ENCODE data around the gene KLF1. TPM values are rescaled to one million over a fixed set of nuclear protein-coding genes. Genes with fewer than 3 reads are reported as not detected.
"Not testable (repeated sequence)": the region's sequence is repeated elsewhere in the genome, so short reads cannot be mapped to it uniquely, and the experiment has no call there.

KLF1 gene
- total RNA-seq, 1 donor from 2014 or later = 1.6 TPM

DNA sequence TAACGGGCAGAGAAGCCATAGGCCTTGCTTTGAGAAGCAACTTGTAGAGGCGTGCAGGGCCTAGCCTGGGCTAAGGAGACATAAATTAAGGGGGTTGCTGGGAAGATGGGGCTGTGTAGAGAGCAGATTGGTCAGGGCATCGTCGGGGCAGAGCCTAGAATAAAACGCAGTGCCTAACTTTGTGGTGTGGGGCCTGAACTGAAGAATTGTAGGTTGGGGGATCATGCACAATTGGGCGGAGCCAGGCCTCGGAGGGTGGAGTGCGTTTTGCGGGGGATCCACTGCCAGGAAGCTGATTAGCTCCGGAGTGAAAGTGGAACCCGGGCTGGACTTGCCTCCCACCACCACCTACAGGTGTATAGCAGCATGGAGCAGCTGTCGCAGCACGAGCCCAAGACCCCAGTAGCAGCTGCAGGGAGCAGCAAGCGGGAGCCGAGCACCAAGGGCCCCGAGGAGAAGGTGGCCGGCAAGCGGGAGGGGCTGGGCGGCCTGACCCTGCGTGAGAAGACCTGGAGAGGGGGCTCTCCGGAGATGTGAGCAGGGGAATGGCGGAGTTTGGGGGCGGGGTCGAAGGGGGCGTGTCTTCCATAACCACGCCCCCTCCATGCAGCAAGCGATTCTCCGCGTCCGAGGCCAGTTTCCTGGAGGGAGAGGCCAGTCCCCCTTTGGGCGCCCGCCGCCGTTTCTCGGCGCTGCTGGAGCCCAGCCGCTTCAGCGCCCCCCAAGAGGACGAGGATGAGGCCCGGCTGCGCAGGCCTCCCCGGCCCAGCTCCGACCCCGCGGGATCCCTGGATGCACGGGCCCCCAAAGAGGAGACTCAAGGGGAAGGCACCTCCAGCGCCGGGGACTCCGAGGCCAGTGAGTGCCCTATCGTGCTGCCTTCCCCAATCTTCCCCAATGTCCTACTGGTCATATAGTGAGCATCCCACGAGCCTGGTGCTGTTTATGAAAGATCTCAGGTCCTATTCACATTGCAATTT lies 19.6 kb downstream of the KLF1 start:
- DNase-seq = peak; percentile 85

DNA sequence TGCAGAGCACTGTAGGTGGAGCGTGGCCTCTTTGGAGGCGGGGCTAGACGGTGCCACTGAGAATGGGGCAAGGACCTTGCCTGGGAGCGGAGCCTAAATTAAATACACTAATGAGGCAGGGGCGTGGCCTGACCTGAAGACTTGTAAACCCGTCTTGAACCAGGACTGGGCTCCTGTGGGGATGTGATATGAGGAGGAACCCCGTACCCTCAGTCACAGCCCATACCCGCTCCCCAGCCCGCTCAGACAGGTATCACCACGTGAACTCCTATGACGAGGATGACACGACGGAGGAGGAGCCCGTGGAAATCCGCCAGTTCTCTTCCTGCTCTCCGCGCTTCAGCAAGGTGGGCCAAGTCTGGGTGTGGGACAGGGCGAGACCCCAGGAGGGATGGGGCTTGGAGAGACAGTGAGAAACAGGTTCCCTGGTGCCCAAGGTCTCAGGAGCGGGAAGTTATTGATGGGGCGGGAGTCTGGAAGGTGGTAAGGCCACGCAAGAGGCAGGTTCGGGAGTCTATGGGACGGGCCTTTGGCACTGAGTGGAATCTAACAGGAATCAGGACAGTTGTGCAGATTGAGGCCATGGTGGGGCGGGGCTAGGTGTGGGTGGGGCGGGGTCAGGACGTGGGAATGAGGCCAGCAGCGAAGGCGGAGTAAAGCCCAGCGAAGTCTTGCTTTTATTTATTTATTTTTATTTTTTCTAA lies 20.4 kb downstream of the KLF1 start:
- DNase-seq = no peak

DNA sequence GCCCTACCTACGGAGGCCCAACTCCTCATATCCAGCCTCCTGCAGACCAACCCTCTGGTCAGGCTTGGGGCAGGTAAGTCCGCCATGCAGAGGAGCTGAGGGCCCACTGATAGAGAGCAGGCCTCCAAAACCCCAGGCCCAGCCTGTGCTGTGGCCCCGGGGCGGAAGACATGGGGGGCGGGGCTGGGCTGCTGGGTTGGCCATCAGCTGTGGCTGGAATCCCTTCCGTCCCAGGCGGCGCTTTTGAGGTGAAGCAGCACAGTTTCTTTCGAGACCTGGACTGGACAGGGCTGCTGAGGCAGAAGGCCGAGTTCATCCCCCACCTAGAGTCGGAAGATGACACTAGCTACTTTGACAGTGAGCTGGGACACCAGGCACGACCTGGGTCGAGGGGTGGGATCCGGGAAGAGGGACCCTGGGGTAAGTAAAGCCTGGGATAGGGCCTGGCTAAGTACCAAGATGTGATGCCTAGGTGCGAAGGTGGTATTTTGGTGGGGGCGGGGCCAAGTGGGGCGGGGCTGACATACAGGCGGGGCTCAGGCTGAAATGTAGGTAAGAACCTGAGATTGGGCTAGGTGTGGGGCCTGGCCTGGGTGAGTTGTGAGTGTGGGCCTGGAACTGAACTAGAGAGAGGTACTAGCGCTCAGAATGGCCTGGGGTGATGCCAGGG lies 21.1 kb downstream of the KLF1 start:
- no peak for DNase-seq

DNA sequence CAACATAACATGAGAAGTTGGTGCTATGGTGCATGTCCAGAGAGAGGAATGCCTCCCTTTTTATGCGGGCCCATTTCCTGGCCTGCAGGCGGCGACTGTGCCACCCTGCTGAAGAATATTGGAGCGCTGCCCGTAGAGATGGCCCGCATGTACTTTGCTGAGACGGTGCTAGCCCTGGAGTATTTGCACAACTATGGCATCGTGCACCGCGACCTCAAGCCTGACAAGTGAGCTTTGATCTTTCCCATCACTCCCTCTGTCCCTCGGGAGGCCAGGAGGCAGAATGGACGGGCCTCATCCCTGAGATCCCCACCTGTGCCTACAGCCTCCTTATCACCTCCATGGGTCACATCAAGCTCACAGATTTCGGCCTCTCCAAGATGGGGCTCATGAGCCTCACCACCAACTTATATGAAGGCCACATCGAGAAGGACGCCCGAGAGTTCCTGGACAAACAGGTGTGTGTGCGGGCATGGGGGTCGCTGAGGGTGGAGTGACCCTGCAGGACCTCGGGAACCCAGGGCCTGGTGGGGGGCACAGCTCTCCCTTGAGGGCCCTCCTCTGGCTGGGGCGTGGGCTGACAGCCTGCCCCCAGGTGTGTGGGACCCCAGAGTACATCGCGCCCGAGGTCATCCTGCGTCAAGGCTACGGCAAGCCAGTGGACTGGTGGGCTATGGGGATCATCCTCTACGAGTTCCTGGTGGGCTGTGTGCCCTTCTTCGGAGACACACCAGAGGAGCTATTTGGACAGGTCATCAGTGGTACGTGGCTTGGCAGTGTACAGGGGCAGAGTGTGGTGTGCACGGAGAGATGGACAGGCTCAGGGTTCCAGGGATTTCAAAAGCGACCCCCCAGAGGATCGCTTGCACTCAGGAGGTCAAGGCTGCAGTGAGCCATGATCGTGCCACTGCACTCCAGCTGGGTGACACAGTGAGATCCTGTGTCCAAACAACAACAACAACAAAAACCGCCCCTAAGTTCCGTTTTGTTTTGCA lies 22.0 kb downstream of the KLF1 start:
- DNase-seq = no peak

DNA sequence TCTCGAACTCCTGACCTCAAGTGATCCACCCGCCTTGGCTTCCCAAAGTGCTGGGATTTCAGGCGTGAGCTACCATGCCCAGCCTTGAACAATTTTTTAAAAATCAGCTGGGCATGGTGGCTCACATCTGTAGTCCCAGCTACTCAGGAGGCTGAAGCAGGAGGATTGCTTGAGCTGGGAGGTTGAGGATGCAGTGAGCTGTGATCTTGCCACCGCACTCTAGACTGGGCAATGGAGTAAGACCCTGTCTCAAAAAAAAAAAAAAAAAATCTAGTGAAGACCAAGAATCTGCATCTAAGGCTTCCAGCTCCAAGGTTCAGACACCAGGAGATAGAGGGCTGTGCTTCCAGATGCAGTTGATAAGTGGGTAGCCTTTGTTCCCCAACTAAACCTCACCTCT lies 22.9 kb downstream of the KLF1 start:
- no peak for DNase-seq

DNA sequence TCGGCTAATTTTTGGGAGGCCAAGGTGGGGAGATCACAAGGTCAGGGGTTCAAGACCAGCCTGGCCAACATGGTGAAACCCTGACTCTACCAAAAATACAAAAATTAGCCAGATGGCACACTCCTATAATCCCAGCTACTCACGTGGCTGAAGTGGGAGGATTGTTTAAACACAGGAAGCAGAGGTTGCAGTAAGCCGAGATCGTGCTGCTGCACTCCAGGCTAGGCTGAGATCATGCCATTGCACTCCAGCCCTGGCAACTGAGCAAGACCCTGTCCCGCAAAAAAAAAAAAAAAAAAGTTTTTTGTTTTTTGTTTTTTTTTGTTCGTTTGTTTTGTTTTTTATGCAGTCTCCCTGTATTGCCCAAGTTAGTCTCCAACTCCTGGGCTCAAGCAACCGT lies 27.5 kb downstream of the KLF1 start:
- no peak for DNase-seq

DNA sequence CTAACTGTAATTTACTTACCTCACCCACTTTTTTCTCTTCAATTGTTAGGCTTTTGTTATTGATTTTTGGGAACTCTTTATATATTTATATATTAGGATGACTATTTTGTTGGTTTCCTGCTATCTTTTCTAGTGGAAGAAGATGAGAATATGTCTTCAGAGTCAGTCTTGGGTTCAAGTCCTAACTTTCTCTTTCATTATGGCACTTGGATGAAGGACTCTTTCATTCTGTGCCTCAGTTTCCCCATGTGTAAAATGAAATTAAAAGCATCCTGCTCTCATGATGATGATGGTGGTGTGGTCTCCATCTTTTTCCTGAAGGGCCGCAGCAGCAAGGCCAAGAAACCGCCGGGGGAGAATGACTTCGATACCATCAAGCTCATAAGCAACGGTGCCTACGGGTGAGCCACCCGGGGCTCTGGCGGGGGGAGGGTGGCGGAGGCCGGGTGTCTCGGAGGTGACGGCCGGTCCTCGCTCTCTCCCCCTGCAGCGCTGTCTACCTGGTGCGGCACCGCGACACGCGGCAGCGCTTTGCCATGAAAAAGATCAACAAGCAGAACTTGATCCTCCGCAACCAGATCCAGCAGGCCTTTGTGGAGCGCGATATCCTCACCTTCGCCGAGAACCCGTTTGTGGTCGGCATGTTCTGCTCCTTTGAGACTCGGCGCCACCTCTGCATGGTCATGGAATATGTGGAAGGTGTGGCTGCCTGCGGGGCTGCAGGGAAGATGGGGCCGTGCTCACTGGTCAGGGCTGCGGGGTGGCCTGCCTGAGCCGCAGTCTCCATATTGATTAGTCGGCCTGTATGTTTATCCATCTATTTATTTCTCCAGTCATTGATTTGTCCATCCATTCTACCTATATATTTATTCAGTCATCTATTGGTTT lies 28.7 kb downstream of the KLF1 start:
- no peak for DNase-seq

DNA sequence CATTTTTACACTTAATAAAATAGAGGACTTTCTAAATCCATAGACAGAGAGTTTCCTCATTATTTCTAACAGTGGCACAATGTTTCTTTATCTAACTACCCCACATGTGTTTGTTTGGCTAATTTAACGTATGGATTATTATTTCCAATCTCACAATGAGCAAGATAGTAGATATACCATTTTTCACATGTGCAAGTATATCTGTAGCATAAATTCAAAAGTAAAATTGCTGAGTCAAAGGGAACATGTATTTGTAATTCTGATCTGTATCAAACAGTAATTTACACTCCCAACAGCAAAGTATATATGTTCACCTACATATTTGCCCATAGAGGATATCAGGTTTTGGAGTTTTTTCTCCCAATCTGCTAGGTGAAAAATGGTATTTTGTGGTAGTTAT lies 30.3 kb downstream of the KLF1 start:
- DNase-seq = no peak

DNA sequence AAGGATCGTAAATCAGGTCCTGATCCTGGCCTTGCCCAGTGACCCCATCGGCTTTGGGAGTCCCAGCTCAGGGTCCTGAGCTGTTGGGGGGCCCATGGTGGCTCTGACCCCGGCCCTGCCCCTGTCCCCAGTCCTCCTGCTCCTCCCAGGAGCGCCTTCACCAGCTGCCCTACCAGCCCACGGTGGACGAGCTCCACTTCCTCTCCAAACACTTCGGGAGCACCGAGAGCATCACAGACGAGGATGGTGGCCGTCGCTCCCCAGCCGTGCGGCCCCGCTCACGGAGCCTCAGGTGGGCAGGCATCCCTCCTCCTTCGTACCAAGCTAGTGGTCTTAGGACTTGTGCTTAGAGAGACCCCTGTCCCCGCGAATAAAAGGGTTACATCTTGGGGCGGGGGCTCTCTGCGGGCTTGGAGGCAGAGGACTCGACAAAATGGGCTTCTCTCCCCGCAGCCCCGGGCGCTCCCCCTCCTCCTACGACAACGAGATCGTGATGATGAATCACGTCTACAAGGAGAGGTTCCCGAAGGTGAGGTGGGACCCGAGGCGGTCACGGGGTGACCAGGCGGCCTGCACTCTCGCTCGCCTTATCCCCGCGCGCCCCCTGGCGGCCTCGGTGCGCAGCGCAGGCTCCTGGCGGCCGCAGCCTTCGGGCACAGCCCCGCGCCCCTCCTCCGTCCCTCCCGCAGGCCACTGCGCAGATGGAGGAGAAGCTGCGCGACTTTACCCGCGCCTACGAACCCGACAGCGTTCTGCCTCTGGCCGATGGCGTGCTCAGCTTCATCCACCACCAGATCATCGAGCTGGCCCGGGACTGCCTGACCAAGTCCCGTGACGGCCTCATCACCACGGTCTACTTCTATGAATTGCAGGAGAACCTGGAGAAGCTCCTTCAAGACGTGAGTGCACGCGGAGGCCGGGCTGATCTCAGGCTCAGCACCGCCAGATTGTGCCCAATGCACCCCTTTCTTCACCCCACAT lies 39.6 kb downstream of the KLF1 start:
- peak; percentile 86 for DNase-seq

DNA sequence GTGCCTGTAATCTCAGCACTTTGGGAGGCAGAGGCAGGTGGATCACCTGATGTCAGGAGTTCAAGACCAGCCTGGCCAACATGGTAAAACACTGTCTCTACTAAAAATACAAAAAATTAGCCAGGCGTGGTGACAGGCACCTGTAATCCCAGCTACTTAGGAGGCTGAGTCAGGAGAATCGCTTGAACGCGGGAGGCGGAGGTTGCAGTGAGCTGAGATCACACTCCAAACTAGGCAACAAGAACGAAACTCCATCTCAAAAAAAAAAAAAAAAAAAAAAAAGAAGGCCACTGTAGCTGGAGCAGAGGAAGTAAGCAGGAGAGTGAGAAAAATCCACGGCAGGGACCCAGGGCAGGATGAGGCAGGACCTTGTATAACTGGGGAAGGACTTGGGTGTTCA lies 40.4 kb downstream of the KLF1 start:
- DNase-seq = not testable (repeated sequence)

DNA sequence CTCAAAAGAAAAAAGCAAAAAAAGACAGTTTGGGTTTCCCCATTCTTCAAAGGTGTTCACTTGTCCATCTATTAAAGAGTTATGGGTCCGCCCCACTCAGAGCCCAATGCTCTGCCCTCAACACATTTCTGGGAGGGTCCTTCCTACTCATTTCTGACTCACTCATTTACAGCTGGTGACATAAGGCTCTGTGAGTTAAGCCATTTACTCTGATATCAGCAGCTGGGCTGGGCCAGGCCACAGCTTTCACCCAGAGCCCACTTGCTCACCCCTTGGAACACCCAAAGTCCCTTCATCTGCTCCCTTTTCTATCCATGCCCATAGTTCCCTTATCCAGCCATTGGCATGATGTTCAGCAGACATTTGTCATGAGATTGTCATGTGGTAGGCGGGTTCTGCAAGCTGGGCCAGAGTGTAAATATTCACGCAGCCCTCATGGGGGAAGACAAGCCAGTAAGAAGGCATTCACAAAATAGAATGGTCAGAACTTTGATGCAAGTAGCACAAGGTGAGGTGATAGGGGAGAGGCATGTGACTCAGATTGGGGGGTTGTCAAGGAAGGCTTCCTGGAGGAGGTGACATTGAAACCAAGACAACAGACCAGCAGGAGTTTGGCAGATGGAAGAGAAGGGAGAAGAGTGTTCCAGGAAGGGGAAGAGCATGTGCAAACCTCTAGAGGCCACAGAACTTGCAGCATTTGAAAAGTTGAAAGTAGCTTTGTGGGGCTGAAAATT lies 42.8 kb downstream of the KLF1 start:
- DNase-seq = no peak

DNA sequence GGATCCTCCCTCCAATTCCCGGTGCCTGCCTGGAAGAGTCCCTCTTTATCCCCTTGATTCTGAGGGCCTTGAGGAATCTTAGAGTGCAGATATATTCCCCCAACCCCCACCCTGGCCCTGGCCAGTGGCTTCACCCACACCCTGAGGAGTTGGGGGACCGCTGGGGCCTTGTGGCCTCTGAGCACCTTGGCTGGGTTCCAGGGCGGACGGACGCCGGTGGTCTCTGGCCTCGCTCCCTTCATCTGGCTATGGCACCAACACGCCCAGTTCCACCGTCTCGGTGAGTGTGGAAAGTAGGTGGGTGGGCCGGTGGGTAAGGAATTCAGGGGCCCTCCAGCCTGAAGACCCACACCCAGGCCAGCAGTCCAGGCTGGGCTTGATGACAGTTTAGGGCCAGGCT lies 43.7 kb downstream of the KLF1 start:
- DNase-seq = no peak

DNA sequence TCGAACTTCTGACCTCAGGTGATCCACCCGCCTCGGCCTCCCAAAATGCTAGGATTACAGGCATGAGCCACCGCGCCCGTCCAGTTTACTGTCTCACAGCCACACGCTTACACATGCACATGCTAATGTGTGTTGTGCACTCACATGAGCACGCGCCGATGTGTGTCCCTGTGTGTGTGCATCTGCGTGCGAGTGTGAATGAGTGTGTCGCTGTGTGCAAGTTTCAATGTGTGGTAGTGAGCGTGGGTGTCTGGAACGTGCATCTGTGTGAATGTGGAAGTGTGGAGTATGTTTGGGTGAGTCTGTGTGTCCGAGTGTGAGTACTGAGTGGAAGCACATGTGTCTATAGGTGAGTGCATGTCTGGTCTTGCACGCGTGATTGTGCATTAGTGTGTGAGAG lies 44.5 kb downstream of the KLF1 start:
- no peak for DNase-seq

DNA sequence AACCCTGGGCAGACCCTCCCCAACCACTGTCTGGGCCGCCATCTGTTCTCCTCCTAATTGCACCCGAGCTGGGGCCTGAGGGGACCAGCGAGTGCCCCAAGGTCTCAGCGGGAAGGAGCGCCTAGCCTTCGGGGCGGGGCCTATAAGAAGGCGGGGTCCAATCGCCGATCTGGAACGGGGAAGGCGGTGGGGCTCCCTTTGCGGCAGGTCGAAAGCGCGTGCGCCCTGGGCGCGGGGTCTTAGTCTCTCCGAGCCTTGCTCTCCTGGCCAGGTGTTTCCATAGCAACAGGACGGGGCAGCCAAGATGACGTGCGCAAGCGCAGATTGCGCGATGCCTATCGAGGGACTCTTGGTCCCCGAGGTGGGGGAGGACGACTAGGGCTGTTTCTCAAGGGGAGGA lies 45.9 kb downstream of the KLF1 start:
- peak; percentile 34 for DNase-seq

DNA sequence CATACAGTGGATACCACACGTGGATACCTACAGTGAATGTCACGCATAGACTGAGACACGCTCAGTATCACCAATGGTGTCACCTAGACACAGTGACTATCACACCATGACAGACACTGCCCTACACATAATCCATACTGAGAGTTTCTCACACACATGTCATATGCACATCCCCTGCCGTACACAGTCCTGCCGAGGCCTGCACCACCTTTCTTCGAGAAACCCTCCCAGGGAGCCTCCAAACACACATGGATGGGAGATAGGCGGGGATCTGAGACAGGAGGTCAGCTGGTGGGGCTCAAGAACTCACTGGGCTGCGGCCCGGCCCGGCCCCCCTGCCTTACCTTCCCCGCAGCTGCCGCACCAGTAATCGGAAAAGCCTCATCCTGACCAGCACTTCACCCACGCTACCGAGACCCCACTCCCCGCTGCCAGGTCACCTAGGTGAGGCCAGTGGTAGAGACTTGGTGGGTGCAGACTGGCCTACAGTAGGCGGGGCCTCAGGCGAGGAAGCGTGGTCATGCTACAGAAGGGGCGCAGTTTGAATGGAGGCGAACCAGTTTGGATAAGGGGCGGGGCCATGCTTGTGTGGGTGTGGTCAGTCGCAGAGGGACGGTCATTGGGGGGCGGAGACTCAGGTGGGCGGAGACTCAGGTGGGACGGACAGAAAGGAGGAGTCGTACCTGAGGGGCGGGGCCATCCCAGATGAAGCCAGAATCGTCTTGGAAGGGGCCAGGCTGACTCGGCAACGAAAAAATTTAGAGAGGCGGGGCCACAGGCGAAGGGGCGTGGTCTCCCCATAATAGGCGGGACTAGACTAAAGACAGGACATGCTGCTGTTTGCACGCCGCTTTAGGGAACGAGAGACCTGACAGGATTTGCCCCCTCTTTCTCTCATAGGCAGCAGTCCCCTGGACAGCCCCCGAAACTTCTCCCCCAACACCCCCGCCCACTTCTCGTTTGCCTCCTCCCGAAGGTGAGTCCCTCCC lies 46.6 kb downstream of the KLF1 start:
- peak; percentile 56 for DNase-seq

DNA sequence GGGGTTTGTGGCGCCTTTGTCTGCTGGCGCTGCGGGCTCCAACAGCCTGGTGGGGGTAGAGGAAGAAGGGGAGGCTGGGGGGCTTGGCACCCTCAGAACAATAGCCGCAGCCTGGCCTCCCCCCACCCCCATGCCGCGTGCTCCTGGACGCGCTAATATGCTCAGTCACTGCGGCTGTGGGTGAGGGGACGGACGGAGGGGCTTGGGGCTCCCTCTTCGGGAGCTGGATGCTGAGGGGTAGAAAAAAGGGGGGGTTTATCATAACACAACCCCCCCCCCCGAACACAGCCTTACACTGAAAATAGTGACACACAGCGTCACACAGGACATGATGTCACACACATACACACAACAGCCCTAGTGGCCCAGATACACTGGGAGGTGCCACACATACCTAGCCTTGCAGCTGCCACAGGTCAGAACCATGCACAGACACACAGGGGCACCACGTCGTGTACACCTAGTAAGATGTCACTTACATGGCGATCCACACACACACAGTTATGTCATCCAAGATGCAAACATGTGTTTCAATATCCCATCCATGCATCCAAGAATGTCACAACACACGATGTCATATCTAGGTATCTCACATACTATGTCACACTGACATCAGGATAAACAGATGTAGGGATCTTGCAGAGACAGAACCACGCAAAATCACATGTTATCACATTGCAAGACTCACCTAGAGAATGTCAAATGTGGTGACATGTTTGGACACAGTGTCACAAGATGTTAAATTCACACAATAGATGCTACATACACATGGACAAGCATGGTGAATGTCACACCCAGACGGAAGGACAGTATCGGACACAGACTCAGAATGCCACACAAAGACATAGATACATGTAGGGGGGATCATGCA lies 47.9 kb downstream of the KLF1 start:
- DNase-seq = no peak
